NCI-H146 treated with DMSO at 0.1 percent for 48 hours (cell line): ENCODE results near the gene ODC1.
"Not testable (repeated sequence)": the region's sequence is repeated elsewhere in the genome, so short reads cannot be mapped to it uniquely, and the experiment has no call there.

Experiments
- DNase-seq: peaks from one replicate; lab custom pipeline; 2025; ENCODE audit not compliant: unreplicated experiment; lab: John Stamatoyannopoulos, UW

ODC1 gene

DNA sequence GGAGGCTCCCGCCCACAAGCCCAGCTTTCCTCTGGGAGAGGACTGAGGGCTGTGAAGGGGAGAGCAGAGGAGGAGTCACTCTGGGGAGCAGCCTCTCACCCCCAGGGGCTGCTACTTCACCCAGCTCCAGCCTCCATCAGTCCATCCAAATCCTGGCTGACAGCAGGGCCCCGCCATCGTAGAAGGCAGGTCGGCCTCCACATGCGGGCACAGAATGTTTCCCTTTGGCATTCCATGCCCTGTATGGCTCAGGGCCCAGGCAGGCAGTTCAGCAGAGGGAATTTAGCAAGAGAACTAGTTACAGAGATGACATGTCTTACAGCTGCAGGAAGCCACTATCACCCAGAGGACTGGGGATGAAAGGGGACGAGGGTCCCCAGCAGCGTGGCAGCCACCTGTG is 6.4 kb upstream of the ODC1 start:
- DNase-seq = no peak

DNA sequence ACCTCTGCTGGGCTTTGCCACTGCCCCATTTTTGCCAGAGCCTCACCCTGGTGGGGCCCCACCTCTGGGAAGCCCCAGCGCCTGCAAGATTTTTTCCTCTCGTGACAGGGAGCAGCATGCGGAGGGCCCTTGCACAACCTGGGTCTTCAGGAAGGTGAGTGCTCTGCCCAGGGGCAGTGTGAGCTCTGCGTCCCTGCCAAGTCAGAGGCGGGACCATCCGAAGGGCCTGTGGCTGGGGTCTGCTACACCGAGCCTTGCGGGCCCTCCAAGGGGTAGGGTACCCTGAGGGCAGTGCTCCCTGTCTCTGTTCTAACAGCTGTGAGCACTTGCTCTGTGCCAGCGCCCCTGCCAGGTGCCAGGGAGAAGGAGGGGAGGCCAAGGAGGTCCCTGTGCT is 5.8 kb upstream of the ODC1 start:
- no peak for DNase-seq

DNA sequence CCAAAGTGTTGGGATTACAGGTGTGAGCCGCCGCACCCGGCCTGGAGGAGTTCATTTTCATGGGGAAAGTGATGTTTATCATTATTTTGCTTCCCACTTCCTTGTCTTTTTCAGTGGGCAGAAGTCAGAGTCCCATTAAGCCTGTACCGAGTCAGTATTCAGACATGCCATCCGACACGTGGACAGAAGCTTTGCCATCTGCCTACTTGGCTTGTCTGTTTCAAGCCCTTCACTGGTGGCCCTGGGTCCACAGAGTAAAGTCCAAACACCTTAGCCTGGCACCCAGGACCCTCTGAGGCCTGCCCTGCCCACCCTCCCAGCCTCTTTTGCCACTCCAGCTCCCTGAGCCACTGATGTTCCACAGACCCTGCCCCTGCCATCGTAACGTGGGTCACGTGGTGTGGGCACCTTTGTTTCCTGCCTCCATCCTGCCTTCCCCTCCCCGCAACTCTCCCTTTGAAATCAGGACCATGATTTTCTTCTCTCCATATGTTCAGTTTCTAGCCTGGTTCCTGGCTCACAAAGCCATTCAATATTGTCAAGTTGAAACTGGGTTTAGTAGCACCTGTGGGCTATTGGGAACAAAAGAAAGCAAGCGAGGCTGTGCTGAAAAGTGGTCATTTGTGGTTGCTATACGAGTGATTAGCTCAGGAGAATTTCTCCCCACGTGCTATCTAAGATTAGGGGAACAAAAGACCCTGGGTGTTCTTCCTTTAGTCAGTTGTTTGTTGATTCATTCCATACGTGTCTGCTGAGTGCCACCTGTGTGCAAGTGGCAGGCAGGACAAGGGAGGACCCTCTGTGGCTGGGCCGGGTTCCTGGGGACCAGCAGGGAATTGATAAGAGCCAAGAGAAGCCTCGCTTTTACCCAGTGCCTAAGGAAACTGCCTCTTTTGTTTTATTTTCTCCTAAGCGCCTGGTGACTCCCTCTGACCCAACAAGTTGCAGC is 5.1 kb upstream of the ODC1 start:
- DNase-seq = peak; percentile 66

DNA sequence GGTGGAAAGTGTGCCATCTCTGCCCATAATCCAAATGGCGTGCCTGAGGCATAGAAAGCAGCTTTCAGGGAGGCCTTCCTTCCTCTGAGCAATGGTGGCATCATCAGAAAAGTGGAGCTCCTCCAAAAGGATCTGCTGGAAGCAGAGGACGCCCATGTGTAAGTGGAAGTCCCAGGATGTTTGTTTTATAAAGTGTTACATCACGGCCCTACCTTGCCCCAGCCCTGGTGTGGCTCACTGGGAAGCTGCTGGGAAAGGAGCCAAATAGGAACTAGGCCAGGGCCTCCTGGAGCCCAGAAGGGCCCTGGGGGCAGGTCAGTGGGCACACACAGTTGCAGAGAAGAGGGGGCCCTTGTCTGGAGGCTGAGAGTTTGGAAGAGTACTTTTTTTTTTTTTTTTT is 4.2 kb upstream of the ODC1 start:
- DNase-seq = no peak

DNA sequence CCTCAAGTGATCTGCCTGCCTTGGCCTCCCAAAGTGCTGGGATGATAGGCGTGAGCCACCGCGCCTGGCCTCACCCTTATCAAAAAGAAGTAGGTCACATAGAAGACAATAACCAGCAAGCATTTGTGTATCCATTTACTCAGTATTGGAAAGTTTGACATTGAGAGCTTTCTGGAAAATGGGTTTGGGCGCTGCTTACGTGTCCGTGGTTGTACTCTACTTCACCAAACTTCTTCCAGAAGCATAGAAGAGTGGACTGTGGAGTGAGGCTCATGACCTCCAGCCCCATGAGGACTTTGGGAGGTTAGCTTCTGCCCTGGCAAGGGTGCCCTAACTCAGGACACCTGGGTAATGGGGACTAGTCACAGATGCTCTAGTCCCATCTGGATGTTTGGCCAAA is 3.7 kb upstream of the ODC1 start:
- DNase-seq = no peak

DNA sequence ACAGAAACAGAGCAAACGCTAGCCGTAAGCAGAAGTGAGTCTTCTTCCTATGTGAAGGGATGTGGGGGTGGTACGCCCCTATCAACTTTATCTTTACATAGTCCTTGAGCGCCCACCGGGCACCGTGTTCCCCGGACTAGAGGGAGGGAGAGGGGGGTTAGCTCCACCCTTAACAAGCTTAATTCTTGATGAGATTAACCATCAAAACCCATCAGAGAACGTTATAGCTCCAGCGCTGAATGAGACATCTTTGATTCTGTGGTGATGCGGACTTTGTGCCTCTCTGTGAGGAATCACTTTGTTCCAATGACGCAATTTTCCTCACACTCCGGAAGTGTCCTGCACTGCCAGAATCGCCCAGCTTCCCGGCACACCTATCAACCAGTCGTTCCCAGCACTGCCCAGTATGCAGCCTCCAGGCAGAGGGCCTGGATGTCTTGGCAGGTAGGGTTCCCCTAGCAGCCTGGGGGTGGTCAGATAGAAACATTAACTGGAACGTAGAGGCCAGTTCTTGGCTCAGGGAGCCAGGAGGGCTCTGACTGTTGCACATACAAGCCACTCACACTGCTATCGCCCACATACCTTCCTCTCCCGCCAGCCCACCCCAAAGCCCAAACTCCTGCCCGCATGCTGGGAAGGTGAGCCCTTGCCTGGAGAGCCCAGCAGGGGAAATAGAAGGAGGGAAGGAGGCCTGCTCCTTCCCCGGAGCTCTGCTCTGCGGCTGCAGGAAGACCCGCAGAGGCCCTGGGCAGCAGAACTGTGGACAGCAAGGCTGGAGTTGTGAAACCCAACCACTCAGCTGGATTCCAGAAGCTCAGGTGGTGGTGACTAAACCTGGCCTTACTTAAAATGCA is 1.9 kb upstream of the ODC1 start:
- no peak for DNase-seq

DNA sequence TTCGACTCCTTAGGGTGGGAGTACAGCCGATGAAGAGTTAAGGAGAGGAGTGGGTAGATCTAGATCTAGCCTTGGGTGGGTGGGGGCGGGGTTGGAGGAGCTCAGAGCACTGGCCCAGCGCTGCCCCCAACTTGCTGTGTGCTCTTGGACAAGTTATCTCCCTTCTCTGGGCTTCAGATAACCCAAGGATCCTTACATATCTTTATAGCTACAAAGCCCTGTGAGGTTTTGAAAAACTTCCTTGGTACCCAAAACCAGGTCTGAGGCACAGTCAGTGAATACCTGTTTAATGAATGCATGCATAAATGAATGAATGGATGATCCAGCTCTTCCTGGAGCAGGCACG is 1.3 kb upstream of the ODC1 start:
- DNase-seq = no peak

DNA sequence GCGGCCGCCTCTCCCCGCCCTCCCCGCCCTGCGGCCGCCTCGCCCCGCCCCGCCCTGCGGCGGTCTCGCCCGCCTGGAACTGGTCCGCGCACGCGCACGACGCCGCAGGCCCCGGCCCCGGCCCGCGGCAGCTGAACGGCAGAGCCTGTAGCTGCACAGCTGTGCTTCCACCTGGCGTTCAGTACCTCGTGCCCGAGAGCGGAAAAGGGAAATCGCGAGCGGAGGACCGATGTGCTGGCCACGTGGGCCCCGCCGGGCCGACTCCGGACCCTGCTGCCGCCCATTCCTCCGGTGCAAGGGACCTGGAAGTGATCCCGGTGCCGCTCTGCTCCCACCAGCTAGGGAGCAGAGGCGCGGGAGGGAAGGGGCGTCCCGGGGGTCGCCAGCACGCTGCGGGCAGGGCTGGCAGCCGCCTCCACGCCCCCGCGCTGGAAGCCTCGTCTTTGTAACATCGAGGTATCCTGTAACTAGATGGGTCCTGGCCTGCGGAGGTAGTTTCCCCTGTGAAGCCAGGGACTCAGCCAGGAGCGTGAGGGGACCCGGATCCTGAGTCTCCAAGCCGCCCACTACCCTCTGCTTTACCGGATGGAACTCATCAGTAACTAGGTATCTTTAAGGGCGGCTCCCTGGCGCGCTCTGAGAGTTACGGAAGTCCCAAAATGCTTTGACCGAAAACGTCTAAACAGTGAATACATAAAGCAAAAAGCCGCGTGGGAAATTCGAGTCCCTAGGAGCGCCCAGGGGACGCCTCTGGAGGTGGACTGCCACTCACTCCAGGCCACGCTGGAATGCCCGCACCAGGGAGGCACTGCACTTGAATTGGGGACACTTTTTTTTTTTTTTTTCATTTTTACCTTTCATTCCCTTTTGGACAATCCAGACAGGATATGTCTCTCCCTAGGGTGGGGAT is 704 bp upstream of the ODC1 start:
- DNase-seq = peak; percentile 84

DNA sequence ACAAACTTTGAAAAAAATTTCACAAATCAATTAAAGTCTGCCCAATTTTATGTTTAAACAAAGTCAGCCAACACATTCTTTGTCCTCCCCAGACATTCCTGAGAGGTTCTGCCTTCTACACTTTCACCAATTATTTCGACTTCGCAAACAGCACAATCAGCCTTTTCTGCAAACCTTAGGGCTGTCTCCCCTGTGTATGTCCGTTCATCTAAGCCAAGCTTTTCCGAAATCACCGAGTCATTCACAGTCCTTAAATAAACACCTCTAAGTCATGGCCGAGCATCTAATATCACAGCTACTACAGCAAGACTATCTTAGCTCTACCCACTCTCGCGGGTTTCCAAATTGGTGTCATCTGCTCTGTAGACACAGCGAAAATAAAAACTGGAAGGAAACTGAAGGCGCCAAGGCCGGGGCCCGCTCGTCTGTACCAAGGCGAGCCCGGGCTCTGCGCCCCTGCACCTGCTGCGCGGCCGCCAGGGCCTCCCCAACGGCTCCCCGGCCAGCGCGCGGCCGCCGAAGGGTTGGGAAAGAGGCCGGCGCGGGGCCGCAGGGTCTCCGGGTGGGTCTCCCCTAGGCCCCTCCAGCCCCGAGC is 730 bp downstream of the ODC1 start:
- DNase-seq = peak; percentile 17

DNA sequence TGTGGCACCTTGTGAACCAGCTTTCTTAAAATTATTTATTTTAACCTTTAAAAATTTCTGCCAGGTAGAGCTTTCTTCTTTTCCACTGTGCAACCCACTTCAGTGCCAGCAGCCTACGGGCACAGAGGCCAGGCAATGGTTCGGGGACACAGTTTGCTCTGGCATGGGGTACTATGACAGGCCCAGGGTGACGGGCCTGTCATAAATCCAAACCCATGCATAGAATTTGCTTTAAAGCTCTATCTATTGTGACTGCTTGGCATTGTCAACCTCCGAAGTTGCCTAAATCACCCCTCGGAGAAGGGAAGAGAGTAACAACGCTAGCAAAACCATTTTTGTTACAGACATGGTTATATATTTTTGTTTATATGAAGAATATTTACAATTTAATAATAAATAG is 1.5 kb downstream of the ODC1 start:
- DNase-seq = no peak

DNA sequence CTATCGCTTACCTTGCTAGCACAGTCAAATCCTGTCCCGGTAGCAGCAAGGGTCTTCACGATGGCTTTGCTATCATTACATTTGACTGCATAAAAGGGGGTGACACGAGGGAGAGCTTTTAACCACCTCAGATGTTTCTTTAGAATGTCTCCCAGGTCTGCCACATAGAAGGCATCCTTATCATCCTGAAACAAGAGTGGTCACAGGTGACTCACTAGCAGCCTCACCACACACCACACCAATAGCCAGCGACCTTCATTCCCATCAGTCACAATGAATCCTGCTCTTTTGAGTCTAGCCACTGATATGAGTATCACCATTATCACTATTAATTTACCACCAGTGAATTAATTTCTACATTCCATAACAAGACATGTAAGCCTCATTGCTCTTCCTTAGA is 3.7 kb downstream of the ODC1 start:
- no peak for DNase-seq

DNA sequence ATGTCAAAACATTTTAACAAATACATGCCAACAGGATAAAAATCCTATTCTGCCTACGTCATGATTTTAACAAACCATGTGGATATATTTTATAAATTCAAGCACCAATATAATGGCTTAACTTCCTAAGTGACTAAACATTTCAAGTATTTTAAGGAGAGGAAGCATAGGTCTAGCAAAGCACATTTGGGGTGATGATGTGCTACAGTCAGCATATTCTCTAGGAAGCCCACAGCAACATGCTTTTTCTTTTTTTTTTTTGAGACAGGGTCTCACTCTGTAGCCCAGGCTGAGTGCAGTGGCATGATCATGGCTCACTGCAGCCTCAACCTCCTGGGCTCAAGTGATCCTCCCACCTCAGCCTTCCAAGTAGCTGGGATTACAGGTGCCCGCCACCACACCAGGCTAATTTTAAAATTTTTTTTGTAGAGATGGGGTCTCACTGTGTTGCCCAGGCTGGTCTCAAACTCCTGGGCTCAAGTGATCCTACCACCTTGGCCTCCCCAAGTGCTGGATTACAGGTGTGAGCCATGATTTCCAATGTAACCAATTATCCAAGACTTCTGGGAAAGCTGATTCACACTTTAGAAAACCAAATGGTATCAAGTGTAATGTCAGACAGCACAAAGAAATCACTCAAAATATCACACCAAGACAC is 5.5 kb downstream of the ODC1 start:
- not testable (repeated sequence) for DNase-seq

DNA sequence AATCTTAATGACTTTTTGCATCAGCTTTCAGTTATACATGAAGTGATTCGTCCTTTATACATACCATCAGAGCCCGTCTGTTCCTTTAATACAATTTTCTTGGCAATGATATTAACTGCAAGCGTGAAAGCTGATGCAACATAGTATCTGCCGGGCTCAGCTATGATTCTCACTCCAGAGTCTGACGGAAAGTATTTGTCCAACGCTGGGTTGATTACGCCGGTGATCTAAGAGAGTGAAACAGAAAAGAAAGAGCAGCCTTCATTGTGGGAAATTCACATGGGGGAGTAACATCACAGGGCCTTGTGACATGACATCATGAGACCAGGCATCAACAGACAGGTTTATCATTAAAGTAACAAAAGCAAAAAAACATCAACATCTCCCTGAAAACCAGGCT is 6.2 kb downstream of the ODC1 start:
- DNase-seq = no peak

DNA sequence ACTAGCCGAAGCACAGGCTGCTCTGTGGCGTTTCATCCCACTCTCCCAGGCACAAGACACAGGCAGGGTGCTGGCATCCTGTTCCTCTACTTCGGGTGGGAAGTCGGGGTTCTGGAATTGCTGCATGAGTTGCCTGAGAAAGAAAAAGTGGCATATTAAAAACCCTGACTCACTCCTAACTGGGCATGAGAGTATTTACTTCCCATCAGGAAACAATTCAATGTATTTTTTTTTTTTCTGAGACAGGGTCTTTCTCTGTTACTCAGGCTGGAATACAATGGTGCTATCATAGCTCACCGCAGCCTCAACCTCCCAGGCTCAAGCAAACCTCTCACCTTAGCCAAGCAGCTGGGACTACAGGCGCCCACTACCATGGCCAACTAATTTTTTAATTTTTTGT is 7.4 kb downstream of the ODC1 start:
- no peak for DNase-seq

DNA sequence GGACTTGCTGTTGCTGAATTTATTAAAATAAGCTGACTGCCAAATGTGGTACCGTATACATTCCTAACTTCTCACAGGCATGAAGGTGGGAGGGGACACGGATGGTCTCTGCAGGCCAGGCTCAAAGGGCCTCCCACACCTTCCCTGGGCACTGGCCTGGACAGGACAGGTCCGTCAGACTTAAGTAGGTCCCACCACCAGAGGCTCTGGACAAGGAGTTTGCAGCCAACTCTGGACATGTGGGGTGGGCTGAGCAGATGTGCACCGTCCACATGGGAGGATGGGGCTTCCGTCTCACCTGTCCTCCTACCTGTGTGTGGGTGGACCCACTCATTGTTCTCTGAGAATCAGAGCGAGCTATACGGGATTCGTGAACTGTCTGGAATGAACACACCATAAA is 8.2 kb downstream of the ODC1 start:
- DNase-seq = no peak

DNA sequence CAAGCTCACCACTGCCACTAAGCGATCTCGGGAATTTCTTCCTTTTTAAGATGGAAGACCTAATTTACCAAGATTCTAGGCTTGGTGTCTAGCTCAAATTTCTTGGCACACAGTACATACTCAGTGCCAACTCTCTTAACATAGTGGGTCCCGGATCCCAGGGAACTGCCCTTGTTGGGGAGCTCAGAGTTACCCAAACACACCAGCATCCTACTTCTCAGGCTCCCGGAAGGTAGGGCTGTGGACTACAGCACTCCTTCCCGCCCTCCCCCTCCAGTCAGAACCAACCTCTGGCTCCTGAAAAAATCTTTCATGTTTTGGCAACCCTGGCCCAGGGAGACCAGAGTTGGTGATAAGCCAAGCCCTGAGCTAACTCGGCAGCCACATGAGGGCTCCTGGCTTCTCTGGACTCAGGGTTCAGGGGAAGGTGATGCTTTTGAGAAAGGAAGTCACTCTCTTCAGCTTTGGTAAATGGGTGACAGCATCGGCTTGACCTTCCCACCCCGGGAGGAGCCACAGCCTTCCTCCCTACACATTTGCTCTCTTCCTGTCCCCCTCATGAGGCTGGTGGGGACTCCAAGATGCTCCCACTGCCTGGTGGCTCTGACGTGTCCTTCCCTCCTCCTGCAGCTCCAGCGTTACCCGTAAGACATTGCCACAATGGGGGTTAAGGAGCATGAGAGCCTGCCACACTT is 8.8 kb downstream of the ODC1 start:
- no peak for DNase-seq

DNA sequence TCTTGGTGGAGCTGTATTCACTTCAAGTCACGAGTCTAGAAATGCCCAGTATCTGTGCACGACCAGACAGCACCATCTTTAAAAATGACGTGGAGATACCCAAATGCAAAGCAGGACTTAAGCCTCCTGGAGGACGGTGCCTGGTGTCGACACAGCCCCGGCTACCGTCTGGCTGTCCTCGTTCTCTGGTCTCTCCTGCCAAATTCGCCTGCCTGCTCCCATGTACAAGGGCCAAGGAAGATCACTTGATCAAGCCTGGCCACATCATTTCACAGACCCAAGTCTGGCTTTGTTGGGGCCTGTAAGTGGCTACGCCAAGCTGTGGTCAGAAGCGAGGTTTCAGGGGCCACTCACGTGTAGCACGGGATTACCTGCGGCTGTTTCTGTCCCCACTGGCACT is 9.4 kb downstream of the ODC1 start:
- no peak for DNase-seq

DNA sequence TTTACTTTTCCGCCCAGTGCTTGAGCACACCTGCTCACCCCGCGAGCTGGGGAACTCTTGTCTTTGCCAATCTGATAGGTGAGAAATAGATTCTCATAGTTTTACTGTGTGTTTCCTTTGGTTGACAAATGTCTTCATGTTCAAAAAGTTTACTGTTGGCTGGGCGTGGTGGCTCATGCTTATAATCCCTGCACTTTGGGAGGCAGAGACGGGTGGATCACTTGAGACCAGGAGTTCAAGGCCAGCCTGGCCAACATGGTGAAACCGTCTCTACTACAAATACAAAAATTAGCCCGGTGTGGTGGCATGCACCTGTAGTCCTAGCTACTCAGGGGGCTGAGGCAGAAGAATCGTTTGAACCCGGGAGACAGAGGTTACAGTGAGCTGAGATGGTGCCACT is 10.3 kb downstream of the ODC1 start:
- DNase-seq = no peak

DNA sequence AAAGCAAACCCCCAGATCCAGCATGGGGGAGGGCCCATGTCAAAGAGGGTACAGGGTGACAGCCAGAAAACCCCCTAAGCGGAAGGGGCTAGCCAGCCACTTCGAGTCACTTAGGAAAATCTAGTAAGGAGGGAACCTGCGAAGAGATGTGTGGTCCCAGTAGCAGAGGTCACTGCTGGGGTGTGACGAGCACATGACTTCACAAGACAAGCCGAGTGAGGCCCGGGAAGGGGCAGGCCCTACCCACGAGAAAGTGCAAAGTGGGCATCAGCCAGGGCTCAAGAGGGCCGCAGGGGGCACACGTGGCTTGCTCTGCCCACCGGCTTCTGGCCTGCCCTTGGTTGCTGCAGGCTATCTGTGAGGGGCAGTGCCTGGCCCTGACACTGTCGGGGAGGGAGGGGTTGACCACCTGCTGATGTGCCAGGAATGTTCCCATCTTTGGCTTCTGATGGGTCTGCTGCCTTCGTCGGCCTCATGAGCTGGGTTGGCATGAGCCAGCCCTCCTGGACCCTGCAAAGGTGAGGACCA is 11.5 kb downstream of the ODC1 start:
- DNase-seq = no peak

DNA sequence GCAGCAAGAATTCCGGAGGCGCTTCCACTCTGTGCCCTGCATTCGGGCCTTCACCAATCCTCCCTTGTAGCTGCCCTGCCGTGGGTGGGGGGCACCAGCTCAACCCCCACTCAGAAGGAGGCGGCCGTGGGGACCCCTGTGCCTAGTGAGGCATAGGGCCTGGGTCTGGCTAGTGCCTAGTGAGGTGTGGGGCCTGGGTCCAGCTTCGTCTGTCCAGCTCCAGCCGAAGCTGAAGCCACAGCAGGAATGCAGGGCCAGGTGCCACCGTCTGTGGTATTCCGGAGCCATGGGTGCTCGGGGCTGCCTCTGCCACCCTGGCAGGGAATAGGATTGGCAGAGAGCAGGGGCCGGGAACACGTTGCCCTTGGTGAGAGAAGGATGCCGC is 12.3 kb downstream of the ODC1 start:
- no peak for DNase-seq
